CD14-positive monocyte (primary cell): ENCODE data around the gene PCDH15. TPM values are rescaled to one million over a fixed set of nuclear protein-coding genes. Genes with fewer than 3 reads are reported as not detected.

ENCODE experiments used
- DNase-seq, 3 donors: peaks; one replicate each; pipeline ENCODE4 v3.0.0-alpha.2; 2011 to 2022
- H2AFZ ChIP-seq: 2 replicates; pipeline ENCODE4 v1.6.0; 2012; ENCODE audit warnings: mild to moderate bottlenecking, low read depth, low read length, inconsistent platforms; ENCODE audit not compliant: insufficient read depth, poor library complexity, severe bottlenecking
- H3K27ac ChIP-seq, 2 donors: 1 replicate in 1 of 2; 2 replicates in 1 of 2; pipeline ENCODE4 v1.5.1; 2012 to 2013; ENCODE audit warnings: low read length in 2 of 2, control low read depth in 1 of 2, inconsistent platforms in 1 of 2, low read depth in 1 of 2, mild to moderate bottlenecking in 1 of 2
- H3K27me3 ChIP-seq, 2 donors: one replicate each; pipeline versions ENCODE4 v1.6.0 to v1.6.1; 2011 to 2013; ENCODE audit warnings: low read length in 2 of 2; ENCODE audit not compliant: control insufficient read depth in 2 of 2, insufficient read depth in 2 of 2
- H3K36me3 ChIP-seq, 2 donors: replicated peaks in 1 of 2; 1 replicate in 1 of 2; 2 replicates in 1 of 2; pipeline versions ENCODE4 v1.5.1 to v1.6.1; 2012 to 2013; ENCODE audit warnings: low read length in 2 of 2, control low read depth in 1 of 2, inconsistent platforms in 1 of 2, mild to moderate bottlenecking in 1 of 2; ENCODE audit not compliant: insufficient read depth in 2 of 2, control insufficient read depth in 1 of 2
- H3K4me1 ChIP-seq, 2 donors: 1 replicate in 1 of 2; 2 replicates in 1 of 2; pipeline versions ENCODE4 v1.5.1 to v1.6.1; 2012 to 2013; ENCODE audit warnings: low read length in 2 of 2, control low read depth in 1 of 2, inconsistent platforms in 1 of 2, mild to moderate bottlenecking in 1 of 2, moderate library complexity in 1 of 2; ENCODE audit not compliant: insufficient read depth in 2 of 2, control insufficient read depth in 1 of 2
- H3K4me2 ChIP-seq: replicated peaks from 2 replicates; pipeline ENCODE3; 2012; ENCODE audit warnings: low read length, moderate library complexity, mild to moderate bottlenecking; ENCODE audit not compliant: poor library complexity, severe bottlenecking; ENCODE audit errors: extremely low read depth
- H3K4me3 ChIP-seq, 3 experiments: fragments of 200-600 bp in 1 of 3; sonication (generic) in 1 of 3; replicated peaks in 1 of 3; 1 replicate in 2 of 3; 2 replicates in 1 of 3; pipeline ENCODE4 v1.5.1; 2011 to 2013; ENCODE audit warnings: low read length in 3 of 3, mild to moderate bottlenecking in 3 of 3, control low read depth in 2 of 3, low read depth in 2 of 3, inconsistent platforms in 1 of 3, moderate library complexity in 1 of 3
- H3K79me2 ChIP-seq: 2 replicates; pipeline ENCODE4 v1.6.0; 2012; ENCODE audit warnings: mild to moderate bottlenecking, control low read depth, inconsistent platforms, low read length, moderate library complexity; ENCODE audit not compliant: insufficient read depth
- H3K9ac ChIP-seq: 2 replicates; pipeline ENCODE4 v1.6.0; 2017; ENCODE audit warnings: low read length, mild to moderate bottlenecking; ENCODE audit not compliant: insufficient read depth, poor library complexity, severe bottlenecking
- H3K9me3 ChIP-seq, 2 donors: replicated peaks in 1 of 2; 1 replicate in 1 of 2; 2 replicates in 1 of 2; pipeline versions ENCODE4 v1.5.1 to v1.6.1; 2012 to 2013; ENCODE audit warnings: low read length in 2 of 2, control low read depth in 1 of 2; ENCODE audit not compliant: control insufficient read depth in 1 of 2, insufficient read depth in 1 of 2
- H4K20me1 ChIP-seq: 2 replicates; pipeline ENCODE4 v1.6.0; 2012; ENCODE audit warnings: mild to moderate bottlenecking, low read length, control low read depth, moderate library complexity; ENCODE audit not compliant: insufficient read depth
- H3K27ac Mint-ChIP-seq, 7 donors: one replicate each; pipeline ENCODE4 v1.8.0; 2020; ENCODE audit warnings: mild to moderate bottlenecking in 7 of 7, mixed read lengths in 7 of 7, moderate library complexity in 6 of 7, inconsistent platforms in 2 of 7
- H3K27me3 Mint-ChIP-seq, 3 donors: one replicate each; pipeline ENCODE4 v1.8.0; 2021 to 2022; ENCODE audit warnings: low read depth in 3 of 3, mild to moderate bottlenecking in 3 of 3, mixed read lengths in 3 of 3, moderate library complexity in 3 of 3, inconsistent platforms in 1 of 3
- H3K36me3 Mint-ChIP-seq, 2 donors: one replicate each; pipeline ENCODE4 v1.8.0; 2020; ENCODE audit warnings: mixed read lengths in 2 of 2, inconsistent platforms in 1 of 2, mild to moderate bottlenecking in 1 of 2
- H3K4me1 Mint-ChIP-seq: one replicate; pipeline ENCODE4 v1.8.0; 2020; ENCODE audit warnings: mild to moderate bottlenecking, mixed read lengths
- H3K4me3 Mint-ChIP-seq, 2 donors: one replicate each; pipeline ENCODE4 v1.8.0; 2020; ENCODE audit warnings: mild to moderate bottlenecking in 2 of 2, mixed read lengths in 2 of 2, moderate library complexity in 1 of 2
- H3K9me3 Mint-ChIP-seq, 7 donors: one replicate each; pipeline ENCODE4 v1.8.0; 2020 to 2022; ENCODE audit warnings: mixed read lengths in 7 of 7, mild to moderate bottlenecking in 6 of 7, moderate library complexity in 6 of 7, inconsistent platforms in 2 of 7
- CTCF ChIP-seq: fragments of 200-600 bp; IDR thresholded peaks from one replicate; pipeline ENCODE4 v1.8.0; 2022; ENCODE audit warnings: antibody characterized with exemption, mild to moderate bottlenecking
- WGBS: methylation state at CpG from one replicate; pipeline ENCODE4 v1.1.5; 2013; ENCODE audit warnings: missing lambda C conversion rate; ENCODE audit not compliant: insufficient coverage; 5-methylcytosine and 5-hydroxymethylcytosine counted together
- intact Hi-C, 2 donors: fragments of 100-400 bp; cut with micrococcal nuclease; formaldehyde crosslinking; loops; one replicate each; pipeline versions ENCODE4 v1.15.0 to v1.15.1; 2023
- polyA plus RNA-seq, 3 donors: library from polyadenylated mRNA; depleted of rRNA in 1 of 3; unstranded in 2 of 3; stranded (reverse) in 1 of 3; fragments of 300-500 nt in 2 of 3; fragments of >200 nt in 1 of 3; fragmentation: Illumina TruSeq in 2 of 3; gene quantifications; 1 replicate in 2 of 3; 2 replicates in 1 of 3; pipeline ENCODE4 v1.2.3, GENCODE V29; 2012 to 2021
- small RNA-seq: library from RNA; depleted of rRNA; stranded (forward); fragments of <200 nt; gene quantifications from one replicate; pipeline ENCODE3, GENCODE V24; 2012; ENCODE audit warnings: low read depth; ENCODE audit not compliant: insufficient read length

PCDH15 gene
- polyA plus RNA-seq, 3 donors, result not detected

- Mint-ChIP-seq H3K36me3 (no peaks in the 10 kb centered on the region), H3K27me3 (no peaks in the 10 kb centered on the region), H3K9me3 (peaks cover 0 to 3% (median 0%) of the 10 kb centered on the region in 7 donors), H3K27ac (no peak overlapping the region), H3K4me1 (no peaks in the 10 kb centered on the region), H3K4me3 (no peak overlapping the region)
- no peaks in the 10 kb centered on the region for H4K20me1 ChIP-seq
- no peak overlapping the region for H3K9ac ChIP-seq
- H3K4me1 ChIP-seq, result no peaks in the 10 kb centered on the region
- H3K79me2 ChIP-seq, result no peaks in the 10 kb centered on the region
- H3K9me3 ChIP-seq, result no peaks in the 10 kb centered on the region
- intact Hi-C loops, result no loop called here
- H3K4me2 ChIP-seq, result no peak overlapping the region
- DNase-seq, result no peak
- WGBS, result 63% methylated on average over 1 of the region's 6 CpGs
- H3K36me3 ChIP-seq, result no peaks in the 10 kb centered on the region
- H2AFZ ChIP-seq, result no peak overlapping the region
- H3K4me3 ChIP-seq, result no peak overlapping the region
- no peak for TF ChIP-seq CTCF
- no peaks in the 10 kb centered on the region for H3K27me3 ChIP-seq
- no peak overlapping the region for H3K27ac ChIP-seq
Measured at GRCh38 chr10:53754596-53755250, 1046.3 kb downstream of the PCDH15 start.

Small RNA genes within 50 kb of the gene (small RNA-seq; reads per million reads assigned to genes)
- gene AL365496.1 (not detected), gene MIR548F1 (not detected), gene RNU6-687P (not detected)
